HL-60 (cell line): ENCODE data around the gene DIP2A.

Experiments used
- POLR2AphosphoS5 ChIP-seq: IDR thresholded peaks from 2 replicates; pipeline ENCODE4 v1.6.1; 2012; ENCODE audit warnings: low read depth
- TF ChIP-seq, protein P1 (sequence below): IDR thresholded peaks from 2 replicates; pipeline ENCODE4 v1.6.1; 2012; ENCODE audit warnings: low read depth; ENCODE audit not compliant: insufficient replicate concordance
- TF ChIP-seq, protein P2 (sequence below): IDR thresholded peaks from one replicate; pipeline ENCODE4 v1.5.1; 2011; ENCODE audit warnings: low read length, control low read depth, inconsistent platforms; ENCODE audit not compliant: insufficient read depth

DNA sequence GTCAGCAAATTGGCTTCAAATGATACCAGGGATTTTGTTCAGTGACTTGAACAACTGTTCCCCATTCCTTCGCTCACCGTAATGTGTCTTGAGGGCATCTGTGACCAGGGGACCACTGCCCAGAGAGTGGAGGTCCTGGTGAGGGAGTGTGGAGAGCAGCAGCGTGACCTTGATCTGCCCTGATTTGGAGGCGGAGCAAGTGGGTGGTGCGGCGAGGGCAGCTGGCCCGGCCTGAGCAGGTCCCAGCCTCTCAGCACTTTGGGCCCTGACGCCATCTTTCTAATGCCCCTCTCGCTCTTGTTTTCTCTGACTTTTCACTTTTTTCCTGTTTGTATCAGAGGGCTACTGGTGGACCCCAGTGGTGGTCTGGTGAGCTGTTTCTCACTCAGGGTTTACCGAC, 31.1 kb downstream of the DIP2A start:
- TF ChIP-seq, protein P1, sequence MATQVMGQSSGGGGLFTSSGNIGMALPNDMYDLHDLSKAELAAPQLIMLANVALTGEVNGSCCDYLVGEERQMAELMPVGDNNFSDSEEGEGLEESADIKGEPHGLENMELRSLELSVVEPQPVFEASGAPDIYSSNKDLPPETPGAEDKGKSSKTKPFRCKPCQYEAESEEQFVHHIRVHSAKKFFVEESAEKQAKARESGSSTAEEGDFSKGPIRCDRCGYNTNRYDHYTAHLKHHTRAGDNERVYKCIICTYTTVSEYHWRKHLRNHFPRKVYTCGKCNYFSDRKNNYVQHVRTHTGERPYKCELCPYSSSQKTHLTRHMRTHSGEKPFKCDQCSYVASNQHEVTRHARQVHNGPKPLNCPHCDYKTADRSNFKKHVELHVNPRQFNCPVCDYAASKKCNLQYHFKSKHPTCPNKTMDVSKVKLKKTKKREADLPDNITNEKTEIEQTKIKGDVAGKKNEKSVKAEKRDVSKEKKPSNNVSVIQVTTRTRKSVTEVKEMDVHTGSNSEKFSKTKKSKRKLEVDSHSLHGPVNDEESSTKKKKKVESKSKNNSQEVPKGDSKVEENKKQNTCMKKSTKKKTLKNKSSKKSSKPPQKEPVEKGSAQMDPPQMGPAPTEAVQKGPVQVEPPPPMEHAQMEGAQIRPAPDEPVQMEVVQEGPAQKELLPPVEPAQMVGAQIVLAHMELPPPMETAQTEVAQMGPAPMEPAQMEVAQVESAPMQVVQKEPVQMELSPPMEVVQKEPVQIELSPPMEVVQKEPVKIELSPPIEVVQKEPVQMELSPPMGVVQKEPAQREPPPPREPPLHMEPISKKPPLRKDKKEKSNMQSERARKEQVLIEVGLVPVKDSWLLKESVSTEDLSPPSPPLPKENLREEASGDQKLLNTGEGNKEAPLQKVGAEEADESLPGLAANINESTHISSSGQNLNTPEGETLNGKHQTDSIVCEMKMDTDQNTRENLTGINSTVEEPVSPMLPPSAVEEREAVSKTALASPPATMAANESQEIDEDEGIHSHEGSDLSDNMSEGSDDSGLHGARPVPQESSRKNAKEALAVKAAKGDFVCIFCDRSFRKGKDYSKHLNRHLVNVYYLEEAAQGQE: no peak
- TF ChIP-seq, protein P2, sequence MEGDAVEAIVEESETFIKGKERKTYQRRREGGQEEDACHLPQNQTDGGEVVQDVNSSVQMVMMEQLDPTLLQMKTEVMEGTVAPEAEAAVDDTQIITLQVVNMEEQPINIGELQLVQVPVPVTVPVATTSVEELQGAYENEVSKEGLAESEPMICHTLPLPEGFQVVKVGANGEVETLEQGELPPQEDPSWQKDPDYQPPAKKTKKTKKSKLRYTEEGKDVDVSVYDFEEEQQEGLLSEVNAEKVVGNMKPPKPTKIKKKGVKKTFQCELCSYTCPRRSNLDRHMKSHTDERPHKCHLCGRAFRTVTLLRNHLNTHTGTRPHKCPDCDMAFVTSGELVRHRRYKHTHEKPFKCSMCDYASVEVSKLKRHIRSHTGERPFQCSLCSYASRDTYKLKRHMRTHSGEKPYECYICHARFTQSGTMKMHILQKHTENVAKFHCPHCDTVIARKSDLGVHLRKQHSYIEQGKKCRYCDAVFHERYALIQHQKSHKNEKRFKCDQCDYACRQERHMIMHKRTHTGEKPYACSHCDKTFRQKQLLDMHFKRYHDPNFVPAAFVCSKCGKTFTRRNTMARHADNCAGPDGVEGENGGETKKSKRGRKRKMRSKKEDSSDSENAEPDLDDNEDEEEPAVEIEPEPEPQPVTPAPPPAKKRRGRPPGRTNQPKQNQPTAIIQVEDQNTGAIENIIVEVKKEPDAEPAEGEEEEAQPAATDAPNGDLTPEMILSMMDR: no peak
- TF ChIP-seq POLR2AphosphoS5: no peak
